ENCODE results near the gene POC1A. TPM values are rescaled to one million over a fixed set of nuclear protein-coding genes. Genes with fewer than 3 reads are reported as not detected.

The POC1A gene
- total RNA-seq (2014; rRNA removed; shearing (Covaris generic)), result 21.6 and 23.9 TPM in 2 replicates

GRCh38 chr3:52154135-52155094 lies at the start of gene POC1A:
Gene POC1A, minus strand, starts transcription at chr3:52154423. Its CDS starts 51 bp downstream, at chr3:52154372.

GRCh38 chr3:52197842-52198625 lies 43.8 kb upstream of the POC1A start, which contains the start of gene ALAS1:
Gene ALAS1, plus strand, starts transcription at chr3:52198160. Its CDS starts 1,082 bp downstream, at chr3:52199242.

GRCh38 chr3:52056521-52056967 lies 97.7 kb downstream of the POC1A start, which contains the start of gene DUSP7:
Gene DUSP7, minus strand, starts transcription at chr3:52056571. Its CDS starts 205 bp downstream, at chr3:52056366.

Other genes starting within 250 kb of the POC1A start
- 67.1 and 72.3 TPM in 2 replicates for gene RRP9, start 212.5 kb downstream of the POC1A start, total RNA-seq (2014; rRNA removed; shearing (Covaris generic))
- gene PARP3, start 212.1 kb downstream of the POC1A start, total RNA-seq (2014; rRNA removed; shearing (Covaris generic)), result 29.2 and 39.1 TPM in 2 replicates
- gene GPR62, start 199.0 kb downstream of the POC1A start, total RNA-seq (2014; rRNA removed; shearing (Covaris generic)), result 0.40 TPM in 1 of 2 replicates, not detected in the other
- 147 and 161 TPM in 2 replicates for gene PCBP4, start 187.0 kb downstream of the POC1A start, total RNA-seq (2014; rRNA removed; shearing (Covaris generic))
- 62.9 and 81.4 TPM in 2 replicates for gene ABHD14B, start 180.4 kb downstream of the POC1A start, total RNA-seq (2014; rRNA removed; shearing (Covaris generic))
- gene ABHD14A, start 179.4 kb downstream of the POC1A start, total RNA-seq (2014; rRNA removed; shearing (Covaris generic)), result 13.7 and 14.8 TPM in 2 replicates
- gene ACY1, start 170.9 kb downstream of the POC1A start, total RNA-seq (2014; rRNA removed; shearing (Covaris generic)), result 160 and 207 TPM in 2 replicates
- 1,860 and 1,974 TPM in 2 replicates for gene RPL29, start 158.5 kb downstream of the POC1A start, total RNA-seq (2014; rRNA removed; shearing (Covaris generic))
- 28.4 and 29.2 TPM in 2 replicates for gene DUSP7, start 97.9 kb downstream of the POC1A start, total RNA-seq (2014; rRNA removed; shearing (Covaris generic))
- 50.7 TPM in 2 replicates for gene ALAS1, start 43.7 kb upstream of the POC1A start, total RNA-seq (2014; rRNA removed; shearing (Covaris generic))
- gene TLR9, start 71.2 kb upstream of the POC1A start, total RNA-seq (2014; rRNA removed; shearing (Covaris generic)), result not detected in 2 replicates
- gene TWF2, start 84.7 kb upstream of the POC1A start, total RNA-seq (2014; rRNA removed; shearing (Covaris generic)), result 180 and 215 TPM in 2 replicates
- 16.3 and 17.4 TPM in 2 replicates for gene PPM1M, start 91.3 kb upstream of the POC1A start, total RNA-seq (2014; rRNA removed; shearing (Covaris generic))
- 31.2 and 32.3 TPM in 2 replicates for gene WDR82, start 124.2 kb upstream of the POC1A start, total RNA-seq (2014; rRNA removed; shearing (Covaris generic))
- 17.6 and 22.7 TPM in 2 replicates for gene GLYCTK, start 133.4 kb upstream of the POC1A start, total RNA-seq (2014; rRNA removed; shearing (Covaris generic))
- gene DNAH1, start 161.9 kb upstream of the POC1A start, total RNA-seq (2014; rRNA removed; shearing (Covaris generic)), result 6.9 and 8.1 TPM in 2 replicates